Activated T-cell treated with anti-CD3 and anti-CD28 coated beads, Interleukin-2, amount 50 U/mL, for 24 hours (primary cell): ENCODE results near the gene PLD3.

ENCODE experiments used
- DNase-seq: peaks from one replicate; pipeline ENCODE4 v3.0.0-alpha.2; 2020
- H3K27ac Mint-ChIP-seq: 2 replicates; pipeline ENCODE4 v1.8.0; 2020; ENCODE audit warnings: mild to moderate bottlenecking, mixed read lengths
- H3K27me3 Mint-ChIP-seq: 2 replicates; pipeline ENCODE4 v1.8.0; 2020; ENCODE audit warnings: mixed read lengths
- H3K36me3 Mint-ChIP-seq: 2 replicates; pipeline ENCODE4 v1.8.0; 2020; ENCODE audit warnings: low read depth, mixed read lengths
- H3K4me1 Mint-ChIP-seq: 2 replicates; pipeline ENCODE4 v1.8.0; 2020; ENCODE audit warnings: low read depth, mixed read lengths
- H3K4me3 Mint-ChIP-seq: 2 replicates; pipeline ENCODE4 v1.8.0; 2020; ENCODE audit warnings: mild to moderate bottlenecking, moderate library complexity, mixed read lengths
- H3K9me3 Mint-ChIP-seq: 2 replicates; pipeline ENCODE4 v1.8.0; 2020; ENCODE audit warnings: mixed read lengths

Gene PLD3

DNA sequence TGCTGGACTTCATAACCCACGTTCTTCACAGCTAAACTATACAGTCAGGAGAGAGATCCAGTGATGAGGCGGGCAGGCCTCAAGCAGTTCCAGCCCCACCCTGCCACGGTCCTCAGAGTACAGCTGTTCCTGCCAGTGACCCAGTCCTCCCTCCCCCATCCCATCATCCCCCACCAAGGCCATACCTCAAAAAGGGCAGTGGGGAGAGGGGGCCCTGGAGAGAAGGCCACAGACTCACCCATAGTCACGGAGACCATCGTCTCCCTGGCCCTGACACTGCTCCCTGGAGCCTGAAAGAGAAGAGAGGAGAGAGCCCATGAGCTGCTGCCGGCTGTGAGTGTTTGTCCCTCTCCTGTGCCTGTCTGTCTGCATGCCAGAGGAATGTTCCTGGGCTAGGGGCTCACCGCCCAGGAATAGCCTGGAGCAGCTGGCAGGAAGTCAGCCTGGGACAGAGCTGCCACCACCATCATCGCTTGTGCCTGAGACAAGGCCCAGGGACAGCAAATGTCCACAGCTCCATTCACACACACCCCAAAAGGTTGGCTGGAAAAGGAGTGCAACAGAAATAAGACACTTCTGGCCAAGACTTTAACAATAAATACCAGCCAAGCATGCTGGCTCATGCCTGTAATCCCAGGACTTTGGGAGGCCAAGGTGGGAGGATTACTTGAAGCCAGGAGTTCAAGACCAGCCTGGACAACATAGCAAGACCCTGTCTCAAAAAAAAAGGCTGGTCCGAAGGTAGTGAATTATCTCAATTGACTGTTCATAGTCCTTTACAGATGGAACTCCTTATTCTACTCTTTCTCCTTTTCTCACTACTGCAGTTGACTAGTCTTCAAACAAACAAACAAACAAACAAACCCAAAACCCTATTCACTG, 6.7 kb upstream of the PLD3 start:
- no peaks in the 10 kb centered on the region for H3K27me3 Mint-ChIP-seq
- H3K4me3 Mint-ChIP-seq: no peak overlapping the region
- H3K36me3 Mint-ChIP-seq: peaks cover 49% of the 10 kb centered on the region
- H3K9me3 Mint-ChIP-seq: no peaks in the 10 kb centered on the region
- no peak for DNase-seq
- H3K4me1 Mint-ChIP-seq: peaks cover 16% of the 10 kb centered on the region
- peak overlapping the region; percentile 33 for H3K27ac Mint-ChIP-seq

DNA sequence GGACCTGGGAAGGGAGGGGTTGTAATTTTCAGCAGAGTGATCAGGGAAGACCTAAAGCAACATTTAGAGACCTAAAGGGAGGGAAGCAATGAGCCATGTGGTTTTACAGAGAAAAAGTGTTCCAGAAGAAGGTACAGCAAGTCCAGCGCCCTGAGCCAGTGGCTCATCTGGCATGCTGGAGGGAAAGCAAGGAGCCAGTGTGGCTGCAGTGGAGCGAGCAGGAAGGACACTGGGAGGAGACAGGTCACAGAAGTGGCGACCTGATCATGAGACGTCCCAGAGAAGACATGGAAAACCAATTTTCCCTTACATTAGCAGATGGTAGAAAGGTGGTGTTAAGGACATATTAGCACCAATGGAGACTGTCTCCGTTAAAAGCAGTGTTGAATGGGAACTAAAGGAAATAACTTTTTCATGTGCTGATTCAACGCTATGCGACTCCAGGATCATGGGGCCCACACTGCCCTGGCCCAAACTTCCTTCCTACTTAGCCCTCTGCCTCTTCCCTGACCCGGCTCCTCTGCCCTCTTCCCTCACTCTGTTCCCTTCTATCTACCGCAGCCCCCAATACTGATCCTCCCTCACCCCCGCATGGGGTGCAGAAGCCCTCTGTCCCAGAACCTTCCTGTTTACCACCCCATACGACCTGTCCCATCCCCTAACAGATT, 5.7 kb upstream of the PLD3 start:
- peaks cover 47% of the 10 kb centered on the region for H3K36me3 Mint-ChIP-seq
- H3K27me3 Mint-ChIP-seq: no peaks in the 10 kb centered on the region
- peak overlapping the region; percentile 33 for H3K27ac Mint-ChIP-seq
- no peak overlapping the region for H3K4me3 Mint-ChIP-seq
- no peak for DNase-seq
- H3K9me3 Mint-ChIP-seq: no peaks in the 10 kb centered on the region
- peaks cover 25% of the 10 kb centered on the region for H3K4me1 Mint-ChIP-seq

DNA sequence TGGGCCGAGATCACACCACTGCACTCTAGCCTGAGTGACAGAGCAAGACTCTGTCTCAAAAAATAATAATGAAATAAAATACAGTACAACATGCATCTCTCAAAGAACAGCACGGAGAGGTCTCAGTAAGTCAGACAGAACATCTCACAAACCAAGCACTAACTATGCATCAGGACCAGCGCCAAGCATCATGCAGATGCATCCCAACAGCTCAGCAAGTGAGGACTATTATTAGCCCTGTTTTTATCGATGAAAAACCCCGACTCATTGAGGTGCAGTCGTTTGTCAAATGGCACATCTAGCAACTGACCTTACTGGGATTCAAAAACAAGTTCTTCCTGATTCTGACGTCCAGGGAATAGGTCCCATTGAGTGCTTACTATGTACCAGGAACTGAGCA, 4.1 kb upstream of the PLD3 start:
- Mint-ChIP-seq H3K27ac (peak overlapping the region; percentile 34), H3K4me1 (peaks cover 32% of the 10 kb centered on the region), H3K4me3 (no peak overlapping the region), H3K27me3 (no peaks in the 10 kb centered on the region), H3K36me3 (peaks cover 44% of the 10 kb centered on the region), H3K9me3 (no peaks in the 10 kb centered on the region)
- no peak for DNase-seq

DNA sequence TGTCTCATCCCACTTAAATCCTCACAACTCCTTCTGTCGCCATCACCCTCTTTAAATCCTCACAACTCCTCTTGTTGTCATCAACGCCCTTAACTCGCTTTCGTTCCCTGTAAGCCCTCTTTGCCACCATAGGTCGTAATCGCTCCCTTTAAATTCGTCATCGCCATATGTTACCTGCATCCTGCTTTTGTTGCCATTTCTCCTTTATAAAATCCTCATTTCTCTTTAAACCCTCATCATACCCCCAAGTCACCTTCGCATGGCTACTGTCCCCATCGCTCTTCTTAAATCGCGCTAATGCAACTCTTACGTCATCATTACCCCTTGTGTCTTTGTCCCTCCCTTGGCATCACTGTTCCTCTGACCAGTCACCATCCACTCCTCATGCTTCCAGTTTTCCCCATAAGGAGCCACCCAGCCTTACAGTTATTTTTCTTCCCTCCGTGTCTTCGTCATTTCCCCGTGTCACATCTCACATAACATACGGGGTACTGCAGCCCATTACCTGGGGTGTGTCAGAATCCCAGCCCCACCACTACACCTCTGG, 539 bp downstream of the PLD3 start:
- peaks cover 35% of the 10 kb centered on the region for H3K4me1 Mint-ChIP-seq
- no peak for DNase-seq

DNA sequence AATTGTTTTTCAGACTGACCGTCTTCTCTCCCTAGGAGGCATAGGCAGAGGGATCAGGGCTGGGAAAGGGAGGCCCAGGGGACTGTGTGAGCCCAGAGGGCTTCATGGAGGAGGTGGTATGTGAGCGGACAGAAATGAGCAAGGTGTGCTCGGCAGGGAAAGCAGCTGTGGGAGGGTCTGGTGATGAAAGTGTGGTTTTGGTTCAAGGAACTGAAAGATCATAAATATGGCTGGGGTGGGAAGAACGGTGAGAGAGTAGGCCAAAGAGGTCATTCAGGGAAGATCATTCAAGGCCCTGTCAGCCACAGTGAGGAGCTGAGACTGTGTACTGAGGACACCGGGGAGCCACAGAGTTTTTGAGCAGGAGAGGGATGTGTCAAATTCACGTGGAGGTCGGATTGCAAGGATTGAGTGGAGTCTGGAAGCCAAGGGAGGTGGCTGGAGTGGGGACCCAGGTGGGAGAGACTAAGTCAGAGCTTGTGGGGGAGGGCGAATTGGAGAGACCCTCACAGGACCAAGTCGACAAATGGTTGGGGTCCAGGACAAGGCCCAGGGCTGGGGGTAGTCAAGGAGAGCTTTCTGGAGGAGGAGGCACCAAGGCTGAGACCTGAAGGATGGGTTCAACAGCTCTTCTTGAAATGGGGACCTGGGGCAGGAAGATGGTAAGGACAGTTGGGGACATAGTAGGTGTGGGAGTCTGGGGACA, 7.6 kb downstream of the PLD3 start:
- Mint-ChIP-seq H3K4me3 (no peak overlapping the region), H3K27me3 (no peaks in the 10 kb centered on the region), H3K4me1 (peaks cover 10% of the 10 kb centered on the region), H3K27ac (no peak overlapping the region), H3K9me3 (no peaks in the 10 kb centered on the region), H3K36me3 (peaks cover 19% of the 10 kb centered on the region)
- no peak for DNase-seq

More for the DNA sequence above, 539 bp downstream of the PLD3 start:
- peak overlapping the region; percentile 85 for H3K27ac Mint-ChIP-seq
- H3K36me3 Mint-ChIP-seq: peaks cover 26% of the 10 kb centered on the region
- H3K9me3 Mint-ChIP-seq: no peaks in the 10 kb centered on the region
- no peaks in the 10 kb centered on the region for H3K27me3 Mint-ChIP-seq
- peak overlapping the region; percentile 83 for H3K4me3 Mint-ChIP-seq

DNA sequence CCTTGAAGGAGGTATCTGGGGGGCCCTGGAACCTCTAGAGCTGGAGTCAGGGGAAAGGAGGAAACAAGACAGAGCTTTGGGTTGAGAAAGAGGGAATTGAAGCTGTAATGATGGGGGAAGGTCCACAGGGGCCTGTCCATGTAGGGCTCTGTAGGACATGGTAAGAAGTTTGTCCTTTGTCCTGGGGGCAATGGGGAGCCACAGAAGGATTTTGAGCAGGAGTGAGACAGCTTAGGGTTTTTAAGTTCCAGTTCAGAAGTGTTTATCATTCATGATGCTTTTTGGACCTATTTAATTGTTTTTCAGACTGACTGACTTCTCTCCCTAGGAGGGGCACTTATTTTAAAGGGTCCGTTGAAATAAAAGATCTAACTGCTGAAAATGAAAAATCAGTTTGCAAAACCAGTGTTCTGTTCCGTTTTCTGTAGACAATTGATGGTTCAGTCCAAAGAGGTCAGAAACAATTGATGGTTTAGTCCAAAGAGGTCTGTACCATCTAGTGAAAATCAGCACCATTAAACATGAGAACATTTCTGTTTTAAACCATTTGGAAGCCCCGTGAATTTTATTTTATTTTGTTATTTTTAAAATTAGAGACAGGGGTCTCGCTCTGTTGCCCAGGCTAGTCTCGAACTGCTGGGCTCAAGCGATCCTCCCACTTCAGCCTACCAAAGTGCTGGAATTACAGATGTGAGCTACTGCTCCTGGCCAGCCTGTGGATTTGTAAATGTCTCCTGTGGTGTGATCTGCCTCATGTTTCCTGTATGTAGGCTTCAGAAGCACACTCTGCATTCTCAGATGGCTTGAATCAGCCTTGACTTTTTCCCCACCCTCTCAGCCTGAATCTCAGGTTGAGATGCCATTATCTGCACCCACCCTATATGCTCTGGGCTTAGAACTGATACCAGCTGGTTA, 8.4 kb downstream of the PLD3 start:
- peaks cover 8% of the 10 kb centered on the region for H3K4me1 Mint-ChIP-seq
- H3K27me3 Mint-ChIP-seq: no peaks in the 10 kb centered on the region
- H3K4me3 Mint-ChIP-seq: no peak overlapping the region
- DNase-seq: no peak
- H3K9me3 Mint-ChIP-seq: no peaks in the 10 kb centered on the region
- peaks cover 16% of the 10 kb centered on the region for H3K36me3 Mint-ChIP-seq
- H3K27ac Mint-ChIP-seq: peak overlapping the region; percentile 22

DNA sequence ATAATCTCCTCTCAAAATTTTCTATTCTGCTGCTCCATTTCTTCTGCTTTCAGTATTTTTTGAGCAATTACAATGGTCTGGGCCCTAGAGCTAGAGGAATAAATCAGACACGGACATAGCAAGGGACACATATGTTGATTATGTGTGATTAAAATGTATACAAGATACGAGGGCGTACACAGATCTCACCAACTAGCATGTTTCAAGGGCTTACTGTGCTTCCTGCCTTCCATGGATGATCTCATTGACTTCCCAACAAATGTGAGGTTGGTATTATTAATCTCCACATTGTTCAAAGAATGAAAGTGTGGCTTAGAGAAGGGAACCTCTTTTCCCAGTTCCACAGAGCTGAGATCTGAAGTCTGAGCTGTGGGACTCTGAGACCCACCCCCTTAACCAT, 9.1 kb downstream of the PLD3 start:
- peaks cover 10% of the 10 kb centered on the region for H3K4me1 Mint-ChIP-seq
- no peak overlapping the region for H3K4me3 Mint-ChIP-seq
- no peaks in the 10 kb centered on the region for H3K27me3 Mint-ChIP-seq
- H3K9me3 Mint-ChIP-seq: no peaks in the 10 kb centered on the region
- H3K27ac Mint-ChIP-seq: no peak overlapping the region
- DNase-seq: no peak
- peaks cover 16% of the 10 kb centered on the region for H3K36me3 Mint-ChIP-seq

DNA sequence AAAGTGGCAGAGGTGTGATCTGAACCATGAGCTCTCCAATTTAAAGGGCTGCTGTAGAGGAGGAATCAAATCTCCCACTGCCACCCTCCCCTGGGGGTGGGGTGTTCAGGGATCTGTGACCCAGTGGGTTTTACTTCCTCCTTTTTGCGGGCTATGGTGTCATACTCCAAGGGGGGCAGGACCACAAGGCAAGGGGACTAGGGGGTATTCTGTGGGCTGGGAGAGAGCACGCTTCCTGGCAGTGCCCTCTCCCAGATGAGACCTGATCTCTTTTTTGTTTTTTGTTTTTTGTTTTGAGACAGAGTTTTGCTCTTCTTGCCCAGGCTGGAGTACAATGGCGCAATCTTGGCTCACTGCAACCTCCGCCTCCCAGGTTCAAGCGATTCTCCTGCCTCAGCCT, 10.3 kb downstream of the PLD3 start:
- H3K27me3 Mint-ChIP-seq: no peaks in the 10 kb centered on the region
- no peak for DNase-seq
- no peak overlapping the region for H3K4me3 Mint-ChIP-seq
- H3K27ac Mint-ChIP-seq: no peak overlapping the region
- H3K4me1 Mint-ChIP-seq: peaks cover 18% of the 10 kb centered on the region
- H3K36me3 Mint-ChIP-seq: peaks cover 13% of the 10 kb centered on the region
- no peaks in the 10 kb centered on the region for H3K9me3 Mint-ChIP-seq

DNA sequence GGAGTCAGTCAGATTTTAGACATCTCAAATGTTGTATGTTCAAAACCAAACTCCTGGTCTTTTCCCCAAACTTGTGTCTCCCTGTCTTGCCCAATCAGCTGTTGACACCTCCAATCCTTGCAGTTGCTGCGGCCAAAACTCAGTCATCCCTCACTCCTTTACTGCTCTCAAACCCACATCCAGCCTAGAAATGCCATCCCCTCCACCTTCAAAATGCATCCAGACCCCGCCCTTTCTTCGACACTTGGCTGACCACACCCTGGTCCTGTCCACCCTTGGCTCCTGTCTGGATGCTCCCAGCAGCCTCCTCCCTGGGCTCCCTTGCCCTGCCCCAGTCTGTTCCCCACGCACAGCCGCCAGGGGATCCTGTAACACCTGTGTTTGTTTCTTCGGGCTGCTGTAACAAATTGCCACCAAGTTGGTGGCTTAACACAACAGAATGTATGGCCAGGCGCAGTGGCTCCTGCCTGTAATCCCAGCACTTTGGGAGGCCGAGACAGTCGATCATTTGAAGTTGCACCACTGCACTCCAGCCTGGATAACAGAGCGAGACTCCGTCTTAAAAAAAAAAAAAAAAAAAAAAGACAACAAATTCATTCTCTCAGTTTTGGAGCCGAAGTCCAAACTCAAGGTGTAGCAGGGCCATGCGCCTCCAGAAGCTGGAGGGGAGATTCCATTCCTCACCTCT, 11.7 kb downstream of the PLD3 start:
- H3K9me3 Mint-ChIP-seq: no peaks in the 10 kb centered on the region
- H3K27me3 Mint-ChIP-seq: no peaks in the 10 kb centered on the region
- peaks cover 21% of the 10 kb centered on the region for H3K4me1 Mint-ChIP-seq
- no peak overlapping the region for H3K4me3 Mint-ChIP-seq
- peaks cover 13% of the 10 kb centered on the region for H3K36me3 Mint-ChIP-seq
- DNase-seq: no peak
- H3K27ac Mint-ChIP-seq: no peak overlapping the region

DNA sequence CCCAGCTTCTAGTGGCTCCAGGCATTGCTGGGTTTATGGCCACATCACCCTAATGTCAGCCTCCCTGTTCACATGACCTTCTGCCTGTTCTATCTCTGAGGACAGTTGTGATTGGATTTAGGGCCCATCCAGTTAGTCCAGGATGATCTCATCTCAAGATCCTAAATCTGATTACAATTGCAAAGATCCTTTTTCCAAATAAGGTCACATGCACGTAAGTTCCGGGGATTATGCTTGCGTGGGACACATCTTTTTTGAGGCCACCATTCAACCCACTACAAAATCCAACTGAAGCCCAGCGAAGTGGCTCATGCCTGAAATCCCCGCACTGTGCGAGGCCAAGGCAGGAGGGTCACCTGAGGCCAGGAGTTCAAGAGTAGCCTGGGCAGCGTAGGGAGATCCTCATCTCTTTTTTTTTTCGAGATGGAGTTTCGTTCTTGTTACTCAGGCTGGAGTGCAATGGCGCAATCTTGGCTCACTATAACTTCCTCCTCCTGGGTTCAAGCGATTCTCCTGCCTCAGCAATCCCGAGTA, 12.3 kb downstream of the PLD3 start:
- no peak overlapping the region for H3K27ac Mint-ChIP-seq
- peaks cover 13% of the 10 kb centered on the region for H3K36me3 Mint-ChIP-seq
- H3K27me3 Mint-ChIP-seq: no peaks in the 10 kb centered on the region
- H3K4me1 Mint-ChIP-seq: peaks cover 25% of the 10 kb centered on the region
- no peak overlapping the region for H3K4me3 Mint-ChIP-seq
- DNase-seq: no peak
- H3K9me3 Mint-ChIP-seq: no peaks in the 10 kb centered on the region

DNA sequence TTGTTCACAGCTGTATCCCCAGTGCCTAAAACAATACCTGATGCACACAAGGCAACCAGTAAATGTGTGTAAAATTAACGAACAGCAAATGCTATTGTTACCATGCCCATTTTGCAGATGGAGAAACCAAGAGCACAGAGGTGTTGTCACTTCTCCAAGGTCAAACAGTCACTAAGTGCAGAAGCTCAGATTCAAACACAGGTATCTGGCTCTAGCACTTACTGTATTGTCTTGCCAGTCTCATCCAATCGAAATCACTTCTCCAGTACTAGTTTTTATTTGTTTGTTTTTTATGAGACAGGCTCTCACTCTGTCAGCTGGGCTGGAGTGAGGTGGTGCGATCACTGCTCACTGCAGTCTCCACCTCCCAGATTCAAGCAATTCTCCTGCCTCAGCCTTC, 13.7 kb downstream of the PLD3 start:
- H3K9me3 Mint-ChIP-seq: no peaks in the 10 kb centered on the region
- DNase-seq: no peak
- peaks cover 19% of the 10 kb centered on the region for H3K36me3 Mint-ChIP-seq
- H3K27ac Mint-ChIP-seq: no peak overlapping the region
- H3K4me1 Mint-ChIP-seq: peaks cover 20% of the 10 kb centered on the region
- no peak overlapping the region for H3K4me3 Mint-ChIP-seq
- H3K27me3 Mint-ChIP-seq: no peaks in the 10 kb centered on the region

DNA sequence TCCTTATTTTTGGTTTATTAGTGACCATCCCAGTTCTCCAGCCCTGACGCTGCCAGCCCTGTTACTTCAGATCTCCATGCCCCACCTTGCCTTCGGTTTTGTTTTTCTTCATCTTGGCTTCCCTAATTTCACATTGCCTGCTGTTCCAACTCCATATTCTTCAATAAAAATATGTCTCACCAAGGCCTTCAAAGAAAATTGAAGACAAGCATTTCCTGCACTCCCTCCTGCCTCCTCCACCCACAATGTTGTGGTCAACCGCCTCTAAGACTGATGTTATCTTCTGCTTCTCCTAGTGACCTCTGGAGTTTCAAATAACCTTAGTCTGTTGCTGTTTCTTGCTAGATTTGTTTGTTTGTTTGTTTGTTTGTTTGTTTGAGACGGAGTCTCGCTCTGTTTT, 14.6 kb downstream of the PLD3 start:
- Mint-ChIP-seq H3K4me1 (peaks cover 20% of the 10 kb centered on the region), H3K27me3 (no peaks in the 10 kb centered on the region), H3K4me3 (no peak overlapping the region), H3K36me3 (peaks cover 24% of the 10 kb centered on the region), H3K9me3 (no peaks in the 10 kb centered on the region), H3K27ac (no peak overlapping the region)
- DNase-seq: no peak

DNA sequence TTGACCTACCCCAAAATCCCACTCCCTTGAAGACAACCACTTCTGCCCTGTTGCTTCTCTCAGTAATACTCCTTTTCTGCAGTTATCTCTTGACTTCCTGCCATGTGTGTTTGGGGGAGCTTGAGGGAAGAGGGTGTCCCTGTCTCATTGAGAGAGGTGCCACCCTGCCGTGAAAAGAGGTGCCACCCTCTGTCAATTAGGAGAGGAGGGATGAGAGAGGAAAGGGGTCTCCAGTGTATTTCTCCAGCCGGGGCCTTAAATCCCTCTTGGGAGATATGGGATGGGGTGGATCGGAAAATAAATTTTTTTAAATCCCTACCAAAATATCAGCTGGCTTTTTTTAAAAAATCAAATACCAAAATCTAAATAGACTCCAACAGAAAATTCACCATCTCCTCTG, 16.5 kb downstream of the PLD3 start:
- Mint-ChIP-seq H3K9me3 (no peaks in the 10 kb centered on the region), H3K4me1 (peaks cover 17% of the 10 kb centered on the region), H3K4me3 (peak overlapping the region; percentile 69), H3K36me3 (peaks cover 28% of the 10 kb centered on the region), H3K27me3 (no peaks in the 10 kb centered on the region), H3K27ac (no peak overlapping the region)
- DNase-seq: no peak
